Astrocyte (in vitro differentiated cells and primary cell): Measurements from ENCODE around the gene SERPINB13.

Source experiments
- EZH2 ChIP-seq: IDR thresholded peaks from 2 replicates; pipeline ENCODE4 v1.6.1; 2012; ENCODE audit warnings: mild to moderate bottlenecking, low read length, inconsistent platforms; ENCODE audit not compliant: insufficient read depth
- TF ChIP-seq, protein P1 (sequence below): IDR thresholded peaks from 2 replicates; pipeline ENCODE4 v1.5.1; 2011; ENCODE audit warnings: low read depth, mild to moderate bottlenecking, inconsistent platforms, low read length, moderate library complexity; ENCODE audit not compliant: insufficient read depth

DNA sequence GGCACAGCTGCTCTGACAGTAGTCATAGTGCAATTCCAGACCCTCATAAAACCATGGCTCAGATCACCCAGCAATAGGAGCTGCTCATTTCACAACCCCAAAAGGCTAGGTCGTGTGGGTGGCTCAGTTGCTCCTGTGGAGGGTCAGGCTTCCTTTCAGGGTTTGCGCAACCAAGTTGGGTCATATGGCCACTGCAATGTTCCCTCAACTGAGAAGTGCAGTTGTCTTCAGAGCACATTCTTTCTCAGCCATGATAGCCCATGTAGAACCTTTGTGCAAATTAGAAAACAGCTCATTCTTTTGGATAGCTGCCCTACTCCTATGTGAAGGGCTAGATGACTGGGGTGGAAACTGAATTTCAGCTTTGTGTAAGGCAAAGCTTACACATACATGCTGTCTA lies 3.2 kb downstream of the SERPINB13 start:
- TF ChIP-seq, protein P1, sequence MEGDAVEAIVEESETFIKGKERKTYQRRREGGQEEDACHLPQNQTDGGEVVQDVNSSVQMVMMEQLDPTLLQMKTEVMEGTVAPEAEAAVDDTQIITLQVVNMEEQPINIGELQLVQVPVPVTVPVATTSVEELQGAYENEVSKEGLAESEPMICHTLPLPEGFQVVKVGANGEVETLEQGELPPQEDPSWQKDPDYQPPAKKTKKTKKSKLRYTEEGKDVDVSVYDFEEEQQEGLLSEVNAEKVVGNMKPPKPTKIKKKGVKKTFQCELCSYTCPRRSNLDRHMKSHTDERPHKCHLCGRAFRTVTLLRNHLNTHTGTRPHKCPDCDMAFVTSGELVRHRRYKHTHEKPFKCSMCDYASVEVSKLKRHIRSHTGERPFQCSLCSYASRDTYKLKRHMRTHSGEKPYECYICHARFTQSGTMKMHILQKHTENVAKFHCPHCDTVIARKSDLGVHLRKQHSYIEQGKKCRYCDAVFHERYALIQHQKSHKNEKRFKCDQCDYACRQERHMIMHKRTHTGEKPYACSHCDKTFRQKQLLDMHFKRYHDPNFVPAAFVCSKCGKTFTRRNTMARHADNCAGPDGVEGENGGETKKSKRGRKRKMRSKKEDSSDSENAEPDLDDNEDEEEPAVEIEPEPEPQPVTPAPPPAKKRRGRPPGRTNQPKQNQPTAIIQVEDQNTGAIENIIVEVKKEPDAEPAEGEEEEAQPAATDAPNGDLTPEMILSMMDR, result no peak
- no peak for TF ChIP-seq EZH2
